NCI-H510A (cell line): ENCODE results near the gene PHC2.

Experiments
- DNase-seq: peaks from one replicate; lab custom pipeline; 2025; lab: John Stamatoyannopoulos, UW

The PHC2 gene

DNA sequence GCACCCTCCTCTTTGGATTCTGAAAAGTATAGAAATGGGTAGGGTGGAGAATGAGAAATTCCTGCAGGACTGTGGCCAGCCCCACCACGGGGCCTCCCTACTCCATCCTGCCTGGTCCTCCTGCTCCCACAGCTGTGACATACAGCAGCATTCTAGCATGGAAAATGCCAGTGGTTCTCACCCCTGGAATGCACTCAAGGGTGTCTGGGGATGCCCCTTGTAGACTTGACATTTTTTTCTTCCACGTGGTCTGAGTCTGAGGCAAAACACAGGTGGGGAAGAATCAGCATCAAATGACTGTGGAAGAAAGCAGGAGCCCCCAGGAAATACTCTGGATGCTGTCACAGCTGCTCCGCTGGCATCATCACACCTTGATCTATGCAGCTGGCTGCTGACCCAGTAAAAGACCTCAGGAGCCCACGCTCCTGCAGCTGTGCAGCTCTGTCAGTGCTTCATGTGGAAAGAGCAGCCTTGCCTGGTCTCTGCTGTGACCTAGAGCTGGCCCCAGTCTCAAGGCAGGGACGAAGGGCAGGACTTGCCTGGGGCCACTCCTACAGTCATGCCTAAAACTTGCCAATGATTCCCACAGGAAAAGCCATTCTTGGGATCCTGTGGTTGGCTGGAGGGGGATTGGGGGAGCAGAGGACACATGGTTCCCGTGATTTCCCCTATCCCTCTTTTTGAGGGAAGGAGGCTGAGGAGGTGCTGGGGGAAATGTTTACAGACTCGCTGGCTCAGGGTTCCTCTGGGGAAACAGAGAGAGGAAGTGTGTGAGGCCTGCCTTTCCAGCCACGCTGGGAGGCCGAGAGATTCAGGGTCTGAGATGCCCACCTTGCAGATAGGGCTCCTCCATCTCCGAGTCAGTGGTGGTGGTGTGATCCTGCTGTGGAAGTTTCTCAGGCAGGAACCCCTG lies 99.2 kb downstream of the PHC2 start:
- no peak for DNase-seq

DNA sequence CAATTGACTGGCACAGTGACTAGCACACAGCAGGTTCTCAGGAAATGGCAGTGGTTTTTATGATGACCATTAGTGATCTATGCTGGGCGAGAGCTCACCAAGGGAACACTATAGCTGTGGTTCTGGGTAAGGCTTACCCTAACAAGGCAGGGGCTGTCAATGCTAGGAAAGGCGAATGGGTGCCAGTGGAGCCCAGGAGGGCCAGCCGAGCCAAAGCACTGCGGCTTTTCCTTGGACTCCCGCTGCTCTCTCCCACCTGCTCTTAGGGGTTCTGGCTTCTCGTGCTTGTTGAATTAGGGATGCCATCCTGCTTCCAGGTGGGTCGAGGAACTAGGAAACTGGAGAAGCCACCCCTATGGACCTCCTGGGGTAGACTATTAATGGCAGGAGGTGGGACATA lies 100.0 kb downstream of the PHC2 start:
- no peak for DNase-seq

DNA sequence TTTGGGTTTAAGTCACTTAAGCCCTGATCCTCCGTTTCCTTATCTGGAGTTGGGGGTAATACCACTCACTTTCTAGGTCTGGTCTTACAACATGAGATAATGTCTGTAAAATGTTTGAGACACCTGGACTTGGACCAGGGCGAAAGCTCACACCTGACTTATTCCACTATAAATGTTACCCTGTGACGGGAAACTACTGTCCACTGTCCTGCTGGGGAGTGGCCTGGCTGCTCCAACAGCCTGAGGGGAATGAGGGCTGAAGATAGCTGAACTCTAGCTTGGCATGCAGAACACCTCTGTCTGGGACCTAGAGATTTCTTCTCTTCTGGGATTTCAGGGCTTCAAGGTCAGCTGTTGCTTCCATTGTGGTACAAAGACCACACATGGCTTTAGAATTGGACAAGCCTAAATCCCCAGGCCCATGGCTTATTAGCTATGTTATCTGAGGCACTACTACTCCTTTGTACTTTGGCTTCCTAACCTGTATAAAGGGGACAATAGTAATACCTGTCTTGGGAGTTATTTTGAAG lies 100.5 kb downstream of the PHC2 start:
- no peak for DNase-seq

DNA sequence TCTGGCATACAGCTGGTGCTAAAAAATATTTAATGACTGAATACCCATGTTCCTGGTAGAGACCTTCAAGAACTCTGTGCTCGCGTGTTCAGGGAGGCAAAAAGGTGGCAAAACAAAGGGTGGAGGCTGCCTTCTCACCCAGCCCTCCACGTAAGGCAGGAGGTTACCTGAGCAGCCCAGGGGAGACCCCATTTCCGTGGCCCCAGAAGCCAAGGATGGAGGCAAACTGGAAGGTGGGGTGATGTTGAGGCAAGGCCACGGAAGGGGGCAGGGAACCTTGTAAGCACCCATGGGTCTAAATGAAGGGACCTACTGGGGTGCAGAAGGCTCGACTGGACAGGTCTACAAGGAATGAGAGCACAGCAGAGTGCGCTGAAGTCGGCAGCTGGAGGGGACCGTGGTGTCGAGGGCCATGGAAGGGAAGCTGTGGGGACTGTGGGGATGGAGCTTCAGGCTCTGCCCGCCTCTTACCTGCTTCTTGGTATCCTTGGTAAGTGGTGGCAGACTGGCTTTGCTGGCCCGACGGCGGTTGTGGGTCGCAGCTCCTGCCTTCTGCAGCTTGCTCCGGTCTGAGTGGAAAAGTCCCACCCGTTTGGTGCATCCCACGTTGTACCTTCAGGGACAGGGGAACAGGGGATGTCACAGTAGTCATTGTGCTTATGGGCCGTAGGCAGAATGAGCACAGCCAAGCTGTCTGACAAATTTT lies 101.1 kb downstream of the PHC2 start:
- DNase-seq = no peak

DNA sequence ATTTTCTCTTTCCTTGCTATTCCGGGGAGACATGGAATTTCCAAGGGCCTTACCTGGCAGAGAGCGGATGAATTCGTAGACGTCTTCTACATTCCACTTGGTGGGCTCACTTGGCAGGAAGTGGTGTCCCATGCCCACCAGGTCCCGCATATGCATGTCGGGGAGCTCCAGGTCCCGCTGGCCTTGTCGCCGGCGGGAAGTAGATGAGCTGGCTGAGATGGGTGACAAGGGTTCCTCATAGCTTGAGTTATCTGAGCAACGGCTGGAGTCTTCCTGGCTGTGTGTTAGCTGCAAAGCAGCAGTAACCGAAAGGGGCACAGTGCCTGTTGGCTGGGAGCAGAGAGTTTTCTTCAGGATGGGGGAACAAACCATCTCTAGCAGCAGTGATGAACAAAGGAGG lies 102.1 kb downstream of the PHC2 start:
- no peak for DNase-seq

DNA sequence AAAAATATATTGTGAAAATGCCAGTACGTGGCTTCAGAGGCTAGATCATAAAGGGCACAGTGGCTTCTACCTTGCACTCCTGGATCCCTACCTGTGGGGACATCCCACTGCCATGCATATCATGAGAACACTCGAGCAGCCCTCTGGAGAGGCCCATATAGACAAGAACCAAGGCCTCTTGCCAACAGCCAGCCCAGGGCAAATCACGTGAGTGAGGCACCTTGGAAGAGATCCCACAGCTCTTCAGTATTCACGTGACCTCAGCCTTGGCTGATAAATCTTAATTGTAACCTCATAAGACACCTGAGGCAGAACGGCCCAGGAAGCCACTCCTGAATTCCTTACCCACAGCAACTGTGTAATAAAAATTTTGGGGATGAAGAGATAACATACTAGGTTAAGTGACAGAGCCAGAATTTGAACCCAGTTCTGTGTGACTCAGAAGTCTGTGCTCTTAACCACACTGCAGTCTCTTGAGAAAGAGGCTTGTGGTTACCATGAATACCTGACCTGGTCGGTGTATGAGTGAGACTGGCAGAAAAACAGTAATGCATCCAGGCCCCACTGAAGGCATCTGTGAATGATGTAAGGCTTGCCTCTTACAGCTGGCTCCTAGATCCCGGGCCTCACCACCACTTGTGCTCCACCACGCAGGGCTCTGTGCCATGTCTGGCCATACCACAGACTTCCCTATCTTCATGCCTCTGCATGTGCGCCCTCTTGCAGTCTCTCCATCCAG lies 103.1 kb downstream of the PHC2 start:
- no peak for DNase-seq

DNA sequence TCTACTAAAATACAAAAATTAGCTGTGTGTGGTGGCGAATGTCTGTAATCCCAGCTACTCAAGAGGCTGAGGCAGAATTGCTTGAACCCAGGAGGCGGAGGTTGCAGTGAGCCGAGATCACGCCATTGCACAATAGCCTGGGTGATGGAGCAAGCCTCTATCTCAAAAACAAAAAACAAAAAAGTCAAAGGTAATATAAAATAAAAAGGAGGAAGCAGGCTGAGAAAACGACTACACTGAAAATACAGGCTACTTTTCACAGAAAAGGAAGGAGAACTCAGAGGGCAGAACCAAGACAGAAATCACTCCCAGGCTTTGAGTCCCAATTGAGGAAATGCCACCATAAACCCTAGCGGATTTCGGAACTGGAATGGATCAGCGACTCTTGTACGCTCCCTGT lies 104.1 kb downstream of the PHC2 start:
- DNase-seq = no peak

DNA sequence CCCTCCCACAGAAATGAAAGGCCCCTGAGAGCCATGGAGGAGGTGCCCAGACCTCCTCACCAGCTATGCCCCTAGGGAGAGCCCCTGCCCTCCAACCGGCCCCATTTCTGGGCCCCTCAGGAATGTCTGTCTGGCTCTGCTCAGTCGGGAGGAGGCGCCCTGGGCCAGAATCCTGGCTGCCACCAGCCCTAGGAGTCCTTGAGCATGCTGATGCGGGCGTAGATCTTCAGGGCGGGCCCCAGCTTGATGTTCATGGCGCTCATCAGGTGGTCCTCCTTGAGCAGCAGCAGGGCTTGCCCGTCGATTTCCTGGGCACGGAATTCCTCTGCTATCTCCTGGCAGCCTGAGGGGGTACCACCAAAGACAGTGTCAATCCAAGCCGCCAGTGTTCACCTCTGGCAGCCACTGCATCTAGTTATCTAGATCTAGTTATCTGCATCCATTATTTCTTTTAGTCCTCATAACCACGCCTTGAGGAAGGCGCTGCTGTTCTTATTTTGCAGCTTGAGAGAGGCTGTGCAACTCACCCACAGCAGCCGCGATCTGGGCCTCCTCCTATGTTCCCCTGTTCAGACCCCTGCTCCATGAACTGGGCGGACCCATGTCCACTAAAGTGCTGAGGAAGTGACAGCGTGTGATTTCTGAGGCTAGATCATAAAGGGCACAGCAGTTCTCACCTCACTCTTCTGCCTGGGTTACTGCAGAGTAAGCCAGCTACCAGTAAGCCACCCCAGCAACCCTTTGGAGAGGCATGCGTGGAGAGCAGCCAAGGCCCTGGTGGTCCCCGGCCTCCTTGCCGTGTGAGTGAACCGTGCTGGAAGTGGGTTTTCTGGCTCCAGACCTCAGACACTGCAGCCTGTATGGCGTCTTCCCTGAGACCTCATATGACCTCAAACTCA lies 106.0 kb downstream of the PHC2 start:
- no peak for DNase-seq

DNA sequence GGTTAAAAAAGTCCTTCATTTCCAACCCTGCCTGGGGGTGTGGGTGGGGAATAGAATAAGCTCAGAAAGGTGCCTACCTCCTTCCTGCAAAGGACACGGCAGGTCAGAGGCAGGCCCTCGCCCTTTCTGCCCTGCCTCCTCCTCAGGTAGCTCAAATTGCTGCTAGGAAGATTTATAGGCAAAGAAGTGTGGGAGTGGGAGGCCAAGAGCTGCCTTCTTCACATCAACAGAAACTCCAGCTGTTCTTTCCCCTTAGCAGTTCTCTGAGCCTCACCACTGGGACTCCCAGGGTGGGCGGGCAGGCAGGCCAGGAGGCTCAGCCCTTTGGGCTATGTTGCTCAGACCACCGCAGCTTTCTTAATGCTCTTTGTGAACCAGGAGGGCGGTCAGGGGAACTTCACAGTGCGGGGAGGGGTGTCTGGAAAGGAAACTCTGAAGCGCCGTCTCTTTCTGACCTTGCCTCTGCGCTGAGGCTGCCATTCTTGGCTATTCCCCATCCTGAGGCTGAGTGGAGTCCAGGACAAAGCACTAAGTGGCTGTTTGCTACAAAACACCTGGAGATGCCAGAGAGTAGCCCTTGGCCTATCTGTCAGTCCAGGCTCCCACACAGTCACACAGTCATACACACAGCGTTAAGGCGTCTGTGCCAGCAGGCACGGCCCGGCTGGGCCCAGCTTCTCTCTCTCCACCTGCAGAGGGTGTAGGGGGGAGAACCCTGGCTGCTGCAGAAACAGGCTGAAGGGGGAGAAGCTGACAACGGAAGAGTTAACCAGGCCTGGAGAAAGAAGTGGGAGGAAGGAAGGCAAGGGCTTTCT lies 107.0 kb downstream of the PHC2 start:
- no peak for DNase-seq

DNA sequence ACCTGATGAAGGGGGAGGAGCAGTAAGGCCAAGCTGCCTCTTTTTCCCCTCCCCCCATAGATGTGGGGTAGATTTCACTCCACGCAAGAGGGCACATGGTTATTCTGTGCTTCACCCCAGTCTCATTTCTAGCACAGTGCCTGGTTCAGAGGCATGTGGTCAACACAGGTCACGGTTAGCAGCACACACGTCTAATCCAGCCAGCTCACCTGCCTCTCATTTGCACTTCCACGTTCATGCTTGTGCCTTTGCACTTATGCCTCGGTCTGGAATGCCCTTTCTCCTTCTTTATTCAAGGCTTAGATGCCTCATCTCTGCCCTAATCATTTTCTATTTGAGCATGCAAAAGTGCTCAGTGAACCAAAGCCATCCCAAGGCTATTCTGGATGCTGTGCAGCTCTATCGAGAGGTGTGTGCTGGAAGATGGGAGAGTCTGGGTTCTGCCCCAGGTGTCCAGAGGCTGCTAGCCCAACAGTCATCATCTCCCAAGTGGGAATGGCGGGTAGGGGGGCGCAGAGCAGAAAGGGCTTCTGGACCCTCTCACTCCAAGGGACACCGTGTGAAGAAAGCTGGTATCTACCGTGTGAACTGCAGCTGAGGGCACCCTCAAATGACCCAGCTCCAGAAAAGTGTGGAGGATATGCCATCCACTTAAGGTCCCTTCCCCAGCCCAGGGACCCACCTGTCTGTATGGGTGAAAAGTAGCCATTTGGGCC lies 107.9 kb downstream of the PHC2 start:
- DNase-seq = no peak

DNA sequence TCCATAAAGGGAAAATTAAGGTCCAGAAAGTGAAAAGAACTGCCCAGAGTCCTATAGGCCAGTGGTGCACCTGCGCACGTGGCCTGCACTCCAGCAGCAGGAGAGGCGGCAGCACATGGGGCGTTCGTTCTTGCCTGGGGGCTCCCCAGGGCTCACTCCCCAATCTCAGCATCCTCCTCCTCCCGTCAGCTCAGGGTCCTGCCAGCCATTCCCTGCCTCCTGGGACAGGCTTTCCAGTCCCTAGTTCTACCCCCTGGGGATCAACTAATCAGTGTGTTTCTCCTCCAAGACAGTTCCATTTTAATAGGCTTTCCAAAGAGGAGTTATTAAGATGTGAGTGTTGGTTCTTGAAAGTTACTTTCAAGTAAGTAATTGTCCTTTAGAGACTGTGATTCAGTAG lies 108.8 kb downstream of the PHC2 start:
- DNase-seq = no peak

DNA sequence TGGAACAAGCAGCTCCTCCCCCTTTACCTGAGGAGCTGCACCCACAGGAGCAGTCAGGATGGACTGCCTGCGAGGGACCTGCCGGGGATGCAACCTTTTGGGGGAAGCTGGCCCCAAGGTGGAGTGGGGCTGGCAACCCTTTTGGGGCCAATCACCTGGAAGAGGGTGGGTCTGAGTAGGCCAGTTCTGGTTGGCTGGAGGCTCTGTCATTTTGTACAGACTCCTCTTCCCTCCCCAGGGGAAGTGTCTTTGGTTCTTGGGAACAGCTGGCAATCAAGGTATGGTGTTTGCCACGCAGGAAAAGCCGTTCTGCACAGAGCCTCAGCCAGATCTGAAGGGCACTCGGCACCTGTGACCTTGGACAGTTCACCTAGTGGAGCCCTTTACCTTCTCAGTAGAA lies 109.7 kb downstream of the PHC2 start:
- DNase-seq = no peak

DNA sequence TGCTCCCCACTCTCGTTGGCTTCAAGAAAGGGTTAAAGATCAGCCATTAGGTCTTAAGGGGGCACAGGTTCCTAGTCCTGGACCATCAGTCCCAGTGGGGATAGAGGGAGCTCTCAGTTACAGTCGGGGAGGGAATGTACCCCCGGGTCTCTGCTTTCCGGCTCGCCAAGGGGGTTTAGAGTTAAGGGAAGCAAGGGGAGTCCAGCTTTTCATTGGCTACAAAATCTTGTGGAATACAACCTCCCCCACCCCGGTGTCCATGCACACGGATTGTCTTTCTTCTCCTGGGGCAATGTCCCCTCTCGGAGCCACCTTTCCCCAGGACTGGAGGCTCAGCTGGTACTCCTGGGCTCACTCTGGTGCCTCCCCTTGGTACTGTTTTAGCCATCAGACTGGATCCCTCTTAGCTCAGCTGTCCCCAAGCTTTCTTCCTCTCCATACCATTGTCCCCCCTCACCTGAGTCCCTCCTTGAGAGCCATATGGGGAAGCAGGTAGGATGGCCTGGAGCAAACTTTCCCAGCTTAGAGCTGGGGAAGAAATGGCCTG lies 110.2 kb downstream of the PHC2 start, which contains the start of gene A3GALT2:
A3GALT2 (minus strand) TSS at position 480 of the 547 bp plus-strand sequence; CDS start at position 480, 0 bp downstream.
- no peak for DNase-seq

DNA sequence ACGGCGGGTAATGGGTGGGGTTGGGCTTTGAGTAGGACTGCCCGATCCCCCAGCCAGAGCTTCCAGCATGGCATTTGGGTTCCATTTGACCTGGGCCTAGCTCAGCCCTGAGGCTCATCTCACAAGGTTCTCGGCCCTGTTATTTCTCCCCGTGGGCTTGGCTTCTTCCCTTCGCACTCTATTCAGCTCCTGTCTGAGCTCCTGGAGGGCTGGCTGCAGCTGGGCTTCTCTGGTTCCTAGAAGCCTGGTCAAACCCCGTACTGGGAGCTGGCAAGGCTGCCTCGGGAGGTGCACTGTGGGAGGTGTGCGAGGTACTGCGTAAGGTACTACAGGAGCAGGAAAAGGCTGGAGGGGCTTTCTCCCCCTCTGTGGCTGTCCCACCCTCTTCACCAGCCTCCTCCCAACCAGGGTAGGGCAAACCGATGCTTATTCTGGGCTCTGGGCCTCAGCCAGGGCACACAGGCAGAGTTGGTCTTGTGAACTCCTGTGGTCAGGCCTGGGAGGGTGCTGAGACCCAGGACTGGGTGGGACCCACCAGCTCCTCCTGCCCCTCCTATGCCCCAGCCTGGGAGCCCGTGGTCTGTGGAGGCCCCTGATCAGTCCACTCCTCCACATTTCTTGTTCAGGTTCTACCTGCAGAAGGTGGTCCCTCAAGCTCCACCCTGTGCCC lies 110.8 kb downstream of the PHC2 start:
- no peak for DNase-seq

DNA sequence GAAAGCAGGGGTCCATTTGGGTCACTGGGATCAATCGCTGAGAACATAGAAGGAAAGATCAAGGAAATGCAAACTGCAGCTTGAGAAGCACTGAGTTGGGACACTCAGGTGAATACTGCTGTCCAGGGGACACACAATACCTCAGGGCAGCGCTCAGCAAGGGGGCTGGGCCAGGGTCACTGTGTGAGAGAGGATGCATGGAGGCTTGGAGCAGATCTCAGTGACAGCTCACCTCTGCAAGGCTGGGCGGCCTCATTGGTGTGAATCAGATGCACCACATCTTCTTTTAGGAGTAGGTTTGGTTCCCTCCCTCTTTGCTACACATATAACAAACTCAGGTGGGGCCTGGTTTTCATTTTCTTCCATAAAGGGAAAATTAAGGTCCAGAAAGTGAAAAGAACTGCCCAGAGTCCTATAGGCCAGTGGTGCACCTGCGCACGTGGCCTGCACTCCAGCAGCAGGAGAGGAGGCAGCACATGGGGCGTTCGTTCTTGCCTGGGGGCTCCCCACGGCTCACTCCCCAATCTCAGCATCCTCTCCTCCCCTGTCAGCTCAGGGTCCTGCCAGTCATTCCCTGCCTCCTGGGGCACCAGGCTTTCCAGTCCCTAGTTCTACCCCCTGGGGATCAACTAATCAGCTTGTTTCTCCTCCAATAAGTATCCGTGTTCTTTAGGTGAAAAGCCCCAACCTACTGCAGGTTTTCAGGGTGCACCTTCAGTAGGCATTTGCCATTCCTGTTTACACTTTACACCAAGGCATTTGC lies 111.5 kb downstream of the PHC2 start:
- DNase-seq = no peak

DNA sequence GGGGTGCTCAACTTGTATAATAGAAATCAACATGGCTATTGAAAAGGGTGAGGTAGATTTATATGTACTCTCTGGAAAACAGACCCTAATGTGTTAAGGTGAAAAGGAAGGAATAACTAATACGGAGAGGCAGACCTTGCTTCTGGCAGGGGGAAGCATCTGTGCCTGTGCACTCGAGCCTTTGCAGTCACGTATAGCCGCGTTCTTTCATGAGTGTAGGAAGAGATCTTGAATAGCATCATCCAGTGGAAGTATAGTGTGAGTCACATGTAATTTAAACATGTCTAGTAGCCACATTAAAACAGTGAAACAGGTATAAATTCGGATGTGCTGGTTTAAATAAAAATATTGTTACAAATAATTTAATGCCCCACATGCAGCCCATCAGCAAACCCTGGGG lies 112.9 kb downstream of the PHC2 start:
- no peak for DNase-seq

DNA sequence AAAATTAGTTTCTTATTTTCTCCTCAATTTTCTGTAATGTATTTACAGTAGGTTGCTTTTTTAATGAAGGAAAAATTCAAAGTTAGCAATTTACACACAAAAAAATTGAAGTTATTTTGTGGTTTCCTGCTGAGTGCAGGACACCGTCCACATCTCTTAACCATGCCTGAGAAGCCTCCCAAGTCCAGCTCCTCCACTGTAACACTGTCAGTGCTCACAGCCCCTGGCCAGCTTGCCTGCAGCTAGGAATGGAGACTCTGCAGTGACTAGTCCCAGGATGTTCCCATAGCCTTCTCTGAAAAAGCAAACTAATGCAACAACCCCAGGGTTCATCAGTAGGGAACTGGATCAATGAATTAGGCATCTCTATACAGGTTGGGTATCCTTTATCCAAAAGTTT lies 113.5 kb downstream of the PHC2 start:
- no peak for DNase-seq

DNA sequence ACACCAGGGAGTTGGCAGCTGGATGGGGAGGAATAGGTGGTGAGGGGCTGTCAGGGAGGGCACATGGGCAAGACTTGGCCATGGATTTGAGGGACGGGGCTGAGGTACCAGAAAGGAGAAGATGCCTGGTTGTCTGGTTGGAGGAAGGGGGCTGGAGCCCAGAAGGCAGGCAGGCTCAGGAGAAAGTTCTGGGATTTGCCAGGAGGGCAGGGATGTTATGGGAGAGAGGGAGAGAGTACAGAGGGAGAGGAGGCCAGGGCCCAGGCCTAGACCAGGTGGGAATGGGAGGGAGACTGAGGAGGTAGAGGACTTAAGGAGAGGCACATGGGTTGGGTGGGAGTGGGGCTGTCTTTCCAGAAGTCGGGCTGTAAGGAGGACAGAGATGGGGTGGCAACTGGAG lies 114.3 kb downstream of the PHC2 start:
- no peak for DNase-seq
